ENCODE data around the gene OR6S1.
A peak's percentile ranks its signal among the peaks of the same experiment; 100 is the strongest.

OR6S1 gene

DNA sequence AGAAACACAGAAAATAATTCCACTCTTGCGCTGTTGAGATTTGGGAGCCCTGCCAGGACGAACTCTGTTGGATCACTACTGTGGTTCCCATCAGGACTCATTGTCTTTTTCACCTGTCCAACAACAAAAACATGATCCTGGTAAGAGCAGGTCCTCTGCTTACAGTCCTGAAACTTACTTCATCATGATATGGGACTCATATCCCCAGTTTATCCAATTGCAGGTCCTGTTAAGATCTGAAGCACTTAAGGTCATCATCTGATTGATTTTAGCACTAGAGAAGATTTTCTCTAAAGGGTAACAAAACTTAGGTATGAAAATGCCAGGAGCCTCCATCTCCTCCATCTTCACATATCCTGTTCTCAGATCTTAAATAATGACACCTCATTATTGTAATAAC is at the start of gene OR6S1:
OR6S1 (minus strand) TSS at position 101 of the 400 bp plus-strand sequence; CDS start at position 101, 0 bp downstream.
- no peak for DNase-seq

GRCh38 chr14:20690848-20691640 is 49.6 kb upstream of the OR6S1 start:
- peak; percentile 62 for DNase-seq

GRCh38 chr14:20688167-20688839 is 46.8 kb upstream of the OR6S1 start, which contains the start of gene ANG:
TSS of gene ANG (plus strand) at chr14:20688764. CDS start at chr14:20693565, 4,801 bp downstream.
- DNase-seq: no peak

DNA sequence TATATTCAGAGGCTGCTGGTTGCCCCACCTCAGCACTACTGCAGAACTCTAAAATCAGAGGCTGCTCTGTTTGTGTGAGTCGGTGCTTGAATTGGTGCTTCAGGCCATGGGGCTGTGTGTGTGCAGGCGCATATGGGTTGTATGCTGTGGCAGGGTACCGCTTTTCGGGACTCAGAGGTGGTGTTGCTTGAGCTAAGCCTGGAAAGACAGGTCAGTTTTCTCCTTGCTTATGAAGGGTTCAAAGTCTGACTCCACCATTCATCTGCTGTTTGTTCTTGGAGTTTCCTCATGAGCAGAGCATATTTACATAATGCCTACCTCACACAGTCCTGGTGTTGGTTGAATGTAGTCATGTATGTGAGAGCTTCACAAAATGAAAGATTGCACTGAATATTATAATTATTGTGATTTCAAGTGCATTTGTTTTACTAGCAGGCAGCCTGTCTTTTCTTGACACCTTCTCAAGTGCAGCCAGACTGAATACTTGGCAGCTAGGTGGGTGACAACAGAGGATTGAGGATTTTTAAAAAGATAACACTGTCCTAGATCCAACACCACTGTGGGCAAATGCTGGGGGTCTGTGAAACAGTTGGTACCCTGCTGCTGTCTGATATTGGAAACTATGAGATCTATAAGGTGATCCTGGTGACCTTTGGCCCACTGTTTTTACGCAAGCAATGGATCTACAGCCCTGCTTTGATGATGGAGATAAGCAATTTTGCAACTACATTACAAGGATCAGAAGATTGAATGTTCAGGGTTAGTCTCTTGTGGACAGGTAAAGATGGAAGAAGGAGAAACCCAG is 46.1 kb upstream of the OR6S1 start:
- DNase-seq: no peak

- no peak for DNase-seq
Observed at GRCh38 chr14:20686386-20687143, 45.1 kb upstream of the OR6S1 start.

DNA sequence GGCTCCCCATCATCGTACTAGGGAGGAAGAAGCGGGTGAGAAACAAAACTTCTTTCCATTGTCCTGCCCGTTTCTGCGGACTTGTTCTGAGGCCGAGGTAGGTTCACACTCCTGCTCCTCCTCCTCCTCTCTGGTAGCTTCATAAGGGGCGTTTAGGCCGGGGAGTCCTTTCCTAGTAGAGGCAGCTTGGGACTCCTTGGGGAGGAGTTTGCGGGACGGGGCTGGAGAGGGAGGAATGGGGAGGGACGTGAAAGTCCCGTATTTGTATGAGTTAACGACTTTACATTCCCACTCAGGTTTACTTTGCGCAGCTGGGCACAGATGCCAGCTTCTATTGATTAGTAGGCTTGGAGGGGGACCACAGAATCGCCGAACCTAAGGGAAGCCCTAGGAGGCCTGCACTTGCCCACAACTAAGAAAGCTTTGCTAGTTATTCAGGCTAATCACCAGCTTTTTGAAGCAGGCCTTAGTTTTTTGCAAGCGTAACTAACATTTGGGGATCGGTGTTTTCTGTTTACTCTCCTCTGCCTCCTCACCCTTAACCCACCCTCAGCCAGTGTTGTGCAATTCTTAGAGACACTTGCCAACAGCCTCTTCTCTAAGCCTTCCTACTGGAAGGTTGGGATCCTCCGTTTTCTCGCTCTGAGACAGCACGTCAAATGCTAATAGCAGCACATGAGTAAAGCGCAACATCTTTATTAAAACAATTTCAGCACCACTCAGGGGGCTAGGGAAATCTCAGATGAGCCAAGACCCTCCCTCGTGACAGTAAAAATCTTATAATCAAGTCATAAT is 43.4 kb upstream of the OR6S1 start:
- no peak for DNase-seq

GRCh38 chr14:20683891-20684661 is 42.6 kb upstream of the OR6S1 start, which contains the start of gene RNASE4:
TSS of gene RNASE4 (plus strand) at chr14:20684560. CDS start at chr14:20699372, 14,812 bp downstream.
- peak; percentile 35 for DNase-seq

DNA sequence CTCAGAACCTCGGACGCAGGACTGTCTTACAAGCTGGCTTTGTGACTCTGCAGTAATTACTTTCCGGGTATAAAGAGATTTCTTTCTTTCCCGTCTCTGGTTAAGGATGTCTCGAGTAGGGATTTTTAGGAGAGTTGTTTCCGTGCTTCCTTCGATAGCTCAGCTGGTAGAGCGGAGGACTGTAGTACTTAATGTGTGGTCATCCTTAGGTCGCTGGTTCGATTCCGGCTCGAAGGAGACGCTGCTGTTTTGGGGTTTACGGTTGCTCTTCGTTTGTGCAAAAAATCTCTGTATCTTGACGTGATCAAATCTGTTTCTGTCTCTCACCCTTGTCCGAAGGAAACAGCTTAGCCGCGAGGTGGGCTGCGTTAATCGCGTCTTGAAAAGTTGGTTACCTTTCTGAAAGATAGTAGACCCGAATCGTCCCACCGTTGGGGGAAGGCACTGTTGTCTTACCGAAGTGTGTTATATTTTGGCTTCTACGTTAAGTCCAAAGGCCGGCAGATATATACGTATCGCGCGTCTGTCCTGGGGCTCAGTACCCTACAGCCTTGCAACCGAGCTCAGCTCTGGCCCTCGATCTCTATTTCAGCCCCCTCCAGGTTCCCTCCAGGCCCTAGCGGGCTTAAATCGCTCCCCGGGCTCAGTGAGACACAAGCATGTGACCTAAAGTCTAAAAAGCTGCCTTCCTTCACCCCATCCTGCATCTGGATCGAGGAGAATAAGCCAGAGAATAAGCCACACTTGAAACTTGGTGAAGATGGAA is 41.8 kb upstream of the OR6S1 start:
- peak; percentile 69 for DNase-seq

DNA sequence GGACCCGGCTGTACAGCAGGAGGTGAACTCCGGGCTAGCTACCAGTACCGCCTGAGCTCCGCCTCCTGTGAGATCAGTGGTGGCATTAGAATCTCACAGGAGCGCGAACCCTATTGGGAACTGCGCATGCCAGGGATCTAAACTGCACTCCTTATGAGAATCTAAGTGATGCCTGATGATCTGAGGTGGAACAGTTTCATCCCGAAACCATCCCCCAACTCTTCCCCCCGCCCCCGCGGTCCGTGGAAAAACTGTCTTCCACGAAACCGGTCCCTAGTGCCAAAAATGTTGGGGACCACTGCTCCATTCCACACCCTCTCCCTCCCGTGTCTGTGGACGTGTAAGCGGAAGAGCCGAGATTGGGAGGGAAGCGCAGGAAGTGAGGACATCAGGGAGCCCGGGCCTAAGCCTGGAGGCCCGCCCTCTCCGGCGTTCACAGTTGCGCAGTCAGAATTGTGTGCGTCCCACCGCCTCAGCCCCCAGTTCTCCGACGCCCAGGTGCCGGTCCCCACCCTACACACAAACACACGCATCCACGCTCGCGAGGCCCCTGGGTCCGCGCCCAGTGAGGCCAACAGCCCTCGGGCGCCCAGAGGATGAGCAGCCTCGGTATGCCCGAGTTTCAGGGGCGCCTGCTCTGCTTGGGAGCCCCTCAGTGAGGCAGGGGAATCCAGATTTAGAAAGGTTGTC is 41.1 kb upstream of the OR6S1 start:
- peak; percentile 33 for DNase-seq

- DNase-seq: no peak
Observed at GRCh38 chr14:20682127-20682434, 40.6 kb upstream of the OR6S1 start.

DNA sequence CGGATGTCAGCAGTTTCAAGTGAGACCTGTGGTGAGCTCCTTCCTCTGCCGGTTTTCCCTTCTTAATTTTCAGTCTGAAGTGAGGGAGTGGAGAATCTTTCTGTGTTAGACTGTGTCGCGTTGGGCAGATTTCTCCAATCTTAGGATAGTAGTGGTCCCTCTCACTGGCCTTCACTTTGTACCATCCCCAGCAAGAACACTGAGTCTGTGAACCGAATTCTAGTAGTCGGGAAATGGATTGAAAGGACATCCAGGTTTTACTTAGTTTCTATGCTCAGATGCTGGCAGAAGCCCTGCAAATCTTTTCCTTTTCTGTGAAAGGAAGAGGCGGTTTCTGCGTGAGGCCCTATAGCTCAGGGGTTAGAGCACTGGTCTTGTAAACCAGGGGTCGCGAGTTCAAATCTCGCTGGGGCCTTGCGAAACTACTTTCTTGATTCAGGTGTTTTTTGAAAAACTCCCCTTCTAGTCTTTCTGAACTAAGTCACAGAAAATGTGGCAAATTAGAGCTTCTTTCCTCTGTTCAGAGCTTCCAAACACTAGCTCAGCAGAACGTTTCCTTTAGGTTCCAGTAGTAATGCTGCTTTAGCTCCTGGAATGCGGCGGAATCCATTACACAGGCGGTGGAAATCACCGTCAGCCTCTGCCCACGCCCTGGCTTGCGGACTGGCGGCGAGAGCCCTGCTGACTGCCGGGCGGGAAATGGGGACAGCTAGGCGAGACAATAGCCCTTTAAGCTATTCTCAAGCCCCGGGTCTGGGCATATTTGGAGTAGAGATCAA is 40.0 kb upstream of the OR6S1 start:
- DNase-seq: peak; percentile 14

DNA sequence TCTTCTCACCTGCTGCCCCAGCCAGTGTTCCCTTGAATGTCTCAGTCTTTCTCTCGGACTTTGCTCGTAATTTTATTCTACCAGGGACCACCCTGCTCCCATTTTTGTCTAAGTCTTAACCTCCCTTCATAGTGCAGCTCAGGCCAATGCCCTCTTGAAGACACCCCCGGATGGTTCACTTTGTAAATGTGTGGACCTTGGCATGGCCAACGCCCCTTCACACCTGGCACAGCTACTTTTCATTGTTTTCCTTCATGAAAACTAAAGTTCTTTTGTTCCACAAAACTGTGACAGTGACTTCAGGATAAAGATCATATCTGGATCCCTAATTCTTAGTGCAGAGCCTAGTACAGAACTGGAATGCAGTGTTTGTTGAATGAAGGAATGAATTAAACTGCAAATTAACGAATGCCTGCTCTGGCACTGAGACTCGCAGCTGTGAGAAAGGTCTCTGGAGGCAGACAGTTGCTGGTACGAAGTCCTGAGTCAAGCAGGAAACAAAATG is 39.4 kb upstream of the OR6S1 start:
- DNase-seq: no peak

DNA sequence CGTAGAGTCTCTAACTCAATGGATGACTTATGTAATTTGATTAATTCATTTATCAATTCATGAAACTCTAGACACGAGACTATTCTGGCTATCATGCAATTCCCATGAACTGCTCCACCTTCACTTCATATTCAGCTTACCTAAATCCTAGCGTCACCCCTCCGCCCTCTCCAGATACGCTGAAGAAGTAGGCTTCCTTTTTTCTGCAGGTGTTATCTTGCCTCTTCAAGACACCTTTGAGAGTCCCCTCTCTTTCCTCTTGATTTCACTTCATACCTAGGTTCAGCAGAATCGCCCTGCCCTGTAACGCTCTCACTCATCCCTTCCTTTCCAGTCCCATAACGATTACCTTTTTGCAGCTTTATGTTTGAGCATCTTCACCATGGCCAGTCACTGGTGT is 38.9 kb upstream of the OR6S1 start:
- no peak for DNase-seq

DNA sequence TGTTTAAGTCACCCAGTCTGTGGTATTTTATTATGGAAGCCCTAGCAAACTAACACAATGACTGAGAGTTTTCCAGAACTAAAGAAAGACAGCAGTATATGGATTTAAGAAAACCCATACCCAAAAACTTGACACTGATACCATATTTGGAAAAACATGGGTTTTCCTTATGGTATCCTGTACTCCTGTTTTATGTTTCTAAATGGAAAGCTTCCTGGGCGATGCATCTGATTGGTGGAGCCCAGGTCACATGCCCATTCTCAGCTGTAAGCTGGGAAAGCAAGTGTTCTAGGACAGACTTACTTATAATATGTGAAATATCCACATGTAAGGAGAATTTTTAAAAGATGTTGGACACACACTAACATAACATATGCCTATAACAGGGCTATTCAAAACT is 38.4 kb upstream of the OR6S1 start:
- no peak for DNase-seq

- no peak for DNase-seq
Observed at GRCh38 chr14:20676072-20676471, 34.6 kb upstream of the OR6S1 start.

GRCh38 chr14:20675669-20676068 is 34.2 kb upstream of the OR6S1 start:
- no peak for DNase-seq

GRCh38 chr14:20671597-20672283 is 30.2 kb upstream of the OR6S1 start:
- no peak for DNase-seq

DNA sequence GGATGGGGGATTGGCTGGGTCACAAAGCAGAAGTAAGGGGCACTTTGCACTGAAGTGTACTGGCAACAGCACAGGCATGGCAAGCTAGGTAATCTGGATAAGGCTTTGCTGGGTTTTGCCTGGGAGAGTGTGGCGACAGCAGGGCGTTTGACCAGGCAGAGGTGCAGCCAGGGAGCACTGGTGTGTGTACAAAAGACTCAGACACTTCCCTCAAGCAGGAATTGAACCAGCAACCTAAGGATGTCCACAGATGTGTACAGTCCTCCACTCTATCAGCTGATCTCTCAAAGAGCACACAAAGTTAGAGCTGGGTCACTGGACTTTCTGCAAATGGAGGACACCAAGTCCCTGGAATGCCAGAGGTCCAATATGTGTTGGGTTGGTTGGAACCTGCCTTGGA is 27.5 kb upstream of the OR6S1 start:
- DNase-seq: no peak

All from NCI-H510A treated with DMSO at 0.1 percent for 48 hours (cell line).